OCI-LY7 (cell line): Measurements from ENCODE around the gene TUBGCP2. TPM values are rescaled to one million over a fixed set of nuclear protein-coding genes. Genes with fewer than 3 reads are reported as not detected.

Source experiments
- BruUV-seq: library from RNA; stranded (reverse); fragments of 400-500 nt; replicated peaks from 2 replicates; lab custom pipeline; 2021; lab: Mats Ljungman, UMichigan
- CTCF ChIA-PET: fragments of 300-600 bp; sonication (Branson Sonifier 250); formaldehyde crosslinking; loops from one replicate; lab custom pipeline; 2022; ENCODE audit warnings: antibody characterized with exemption; ENCODE audit not compliant: unreplicated experiment; lab: Charles Lee
- POLR2A ChIA-PET: fragments of 300-600 bp; sonication (Branson Sonifier 250); formaldehyde crosslinking; loops from one replicate; lab custom pipeline; 2022; ENCODE audit warnings: antibody characterized with exemption; lab: Charles Lee
- DNase-seq: peaks from one replicate; pipeline ENCODE4 v3.0.0-alpha.2; 2015; ENCODE audit warnings: low spot score
- H2AFZ ChIP-seq: fragments of 200-600 bp; sonication (generic), shearing (Covaris generic); 2 replicates; pipeline ENCODE4 v1.6.1; 2014; ENCODE audit warnings: mild to moderate bottlenecking, antibody characterized with exemption, low read length, moderate library complexity
- H3K27ac ChIP-seq: fragments of 200-600 bp; sonication (generic); 2 replicates; pipeline ENCODE4 v1.5.1; 2014; ENCODE audit warnings: mixed run types, low read depth, mild to moderate bottlenecking, moderate library complexity, low read length, inconsistent platforms; ENCODE audit not compliant: poor library complexity, severe bottlenecking
- H3K36me3 ChIP-seq: fragments of 200-600 bp; sonication (generic); 2 replicates; pipeline ENCODE4 v1.6.1; 2014; ENCODE audit warnings: mild to moderate bottlenecking, antibody characterized with exemption, low read length, moderate library complexity, mixed read lengths; ENCODE audit not compliant: insufficient read depth
- H3K4me1 ChIP-seq: fragments of 200-600 bp; sonication (generic); 2 replicates; pipeline ENCODE4 v1.5.1; 2014; ENCODE audit warnings: mild to moderate bottlenecking, low read length; ENCODE audit not compliant: insufficient read depth, poor library complexity, severe bottlenecking
- H3K4me2 ChIP-seq: fragments of 200-600 bp; sonication (generic); 2 replicates; pipeline ENCODE4 v1.6.1; 2014; ENCODE audit warnings: mild to moderate bottlenecking, low read length
- H3K4me3 ChIP-seq: fragments of 200-600 bp; sonication (generic); 2 replicates; pipeline ENCODE4 v1.5.1; 2014; ENCODE audit warnings: mild to moderate bottlenecking, low read depth, low read length; ENCODE audit not compliant: poor library complexity, severe bottlenecking
- H3K79me2 ChIP-seq: fragments of 200-600 bp; sonication (generic); 2 replicates; pipeline ENCODE4 v1.6.1; 2016; ENCODE audit warnings: low read depth, mild to moderate bottlenecking, low read length, moderate library complexity, mixed read lengths; ENCODE audit not compliant: insufficient read depth
- H3K9me2 ChIP-seq: fragments of 200-600 bp; sonication (generic); 2 replicates; pipeline ENCODE4 v1.6.1; 2016; ENCODE audit warnings: mild to moderate bottlenecking, low read length, mixed read lengths; ENCODE audit not compliant: insufficient read depth
- H3K9me3 ChIP-seq: fragments of 200-600 bp; sonication (generic); 2 replicates; pipeline ENCODE4 v1.6.1; 2014; ENCODE audit warnings: mild to moderate bottlenecking, mixed run types, low read length, mixed read lengths
- H4K20me1 ChIP-seq: fragments of 200-600 bp; sonication (generic); 2 replicates; pipeline ENCODE4 v1.6.1; 2014; ENCODE audit warnings: mild to moderate bottlenecking, antibody characterized with exemption, low read length, moderate library complexity, mixed read lengths; ENCODE audit not compliant: insufficient read depth
- CTCF ChIP-seq: fragments of 200-600 bp; sonication (generic); conservative IDR thresholded peaks from 2 replicates; pipeline ENCODE4 v1.5.1; 2014; ENCODE audit warnings: mild to moderate bottlenecking, antibody characterized with exemption, low read length, moderate library complexity, mixed read lengths
- EZH2phosphoT487 ChIP-seq: fragments of 200-600 bp; sonication (generic); IDR thresholded peaks from 2 replicates; pipeline ENCODE4 v1.6.1; 2018; ENCODE audit warnings: low read depth, borderline replicate concordance, mild to moderate bottlenecking, mixed run types, antibody characterized with exemption, low read length, moderate library complexity, mixed read lengths
- intact Hi-C: fragments of 100-400 bp; cut with micrococcal nuclease; formaldehyde crosslinking; loops from one replicate; pipeline ENCODE4 v1.10.0; 2022; ENCODE audit not compliant: unreplicated experiment
- total RNA-seq, 2 experiments: library from RNA; depleted of rRNA in 1 of 2; stranded (reverse); fragments of >200 nt in 1 of 2; shearing (Covaris generic) in 1 of 2; gene quantifications; 2 replicates each; pipeline ENCODE4 v1.2.3, GENCODE V29; 2014 to 2022

TUBGCP2 gene
- total RNA-seq, 2 experiments from 2014 or later, result 40.5 to 56.1 TPM

GRCh38 chr10:133249094-133249780 lies 59.4 kb downstream of the TUBGCP2 start:
- ChIA-PET POLR2A (no interaction called here), CTCF (no interaction called here)
- Histone ChIP-seq H2AFZ (no peak overlapping the region), H3K9me2 (no peaks in the 10 kb centered on the region), H3K4me1 (no peaks in the 10 kb centered on the region), H3K36me3 (no peaks in the 10 kb centered on the region), H3K4me2 (no peak overlapping the region), H3K27ac (no peak overlapping the region), H4K20me1 (no peaks in the 10 kb centered on the region), H3K4me3 (no peak overlapping the region), H3K9me3 (no peaks in the 10 kb centered on the region), H3K79me2 (no peaks in the 10 kb centered on the region)
- intact Hi-C loops, result loop anchor here (10.0 kb wide), 1 partner anchor 266 kb away; no protein-coding TSS in a partner anchor
- no TSS peak for BruUV-seq
- DNase-seq, result no peak
- TF ChIP-seq CTCF, result no peak

GRCh38 chr10:133248334-133248715 lies 60.3 kb downstream of the TUBGCP2 start:
- H3K4me1 ChIP-seq, result no peaks in the 10 kb centered on the region
- CTCF ChIA-PET, result no interaction called here
- intact Hi-C loops, result loop anchor here (10.0 kb wide), 1 partner anchor 266 kb away; no protein-coding TSS in a partner anchor
- no peak for DNase-seq
- H3K9me2 ChIP-seq, result no peaks in the 10 kb centered on the region
- H2AFZ ChIP-seq, result no peak overlapping the region
- no peak overlapping the region for H3K4me3 ChIP-seq
- H3K79me2 ChIP-seq, result no peaks in the 10 kb centered on the region
- no peaks in the 10 kb centered on the region for H3K9me3 ChIP-seq
- H3K36me3 ChIP-seq, result no peaks in the 10 kb centered on the region
- no peaks in the 10 kb centered on the region for H4K20me1 ChIP-seq
- H3K27ac ChIP-seq, result no peak overlapping the region
- TF ChIP-seq EZH2phosphoT487, result no peak
- no peak for TF ChIP-seq CTCF
- no TSS peak for BruUV-seq
- no peak overlapping the region for H3K4me2 ChIP-seq
- POLR2A ChIA-PET, result no interaction called here

GRCh38 chr10:133247681-133248333 lies 60.9 kb downstream of the TUBGCP2 start:
- H3K79me2 ChIP-seq, result no peaks in the 10 kb centered on the region
- ChIA-PET POLR2A (no interaction called here), CTCF (no interaction called here)
- H3K9me3 ChIP-seq, result no peaks in the 10 kb centered on the region
- H3K27ac ChIP-seq, result no peak overlapping the region
- H3K36me3 ChIP-seq, result no peaks in the 10 kb centered on the region
- TF ChIP-seq EZH2phosphoT487, result no peak
- TF ChIP-seq CTCF, result no peak
- no peaks in the 10 kb centered on the region for H4K20me1 ChIP-seq
- H3K4me3 ChIP-seq, result no peak overlapping the region
- no peak overlapping the region for H3K4me2 ChIP-seq
- no peaks in the 10 kb centered on the region for H3K9me2 ChIP-seq
- no peaks in the 10 kb centered on the region for H3K4me1 ChIP-seq
- no peak for DNase-seq
- no peak overlapping the region for H2AFZ ChIP-seq
- intact Hi-C loops, result loop anchor here (10.0 kb wide), 1 partner anchor 267 kb away; no protein-coding TSS in a partner anchor
- BruUV-seq, result no TSS peak
